K562 (cell line): ENCODE results near the gene CCDC102B. TPM values are rescaled to one million over a fixed set of nuclear protein-coding genes. Genes with fewer than 3 reads are reported as not detected.
"Not testable (repeated sequence)": the region's sequence is repeated elsewhere in the genome, so short reads cannot be mapped to it uniquely, and the experiment has no call there.

Source experiments
- ATAC-seq: fragments of 200-7000 bp; cut with Tn5 transposase; 3 replicates; pipeline ENCODE4 v1.9.1; 2020; ENCODE audit warnings: moderate library complexity
- BruUV-seq: library from RNA; stranded (reverse); fragments of 400-500 nt; replicated peaks from 2 replicates; lab custom pipeline; 2021; lab: Mats Ljungman, UMichigan
- CTCF ChIA-PET: fragments of 300-600 bp; formaldehyde crosslinking; extraction: SDS; loops from one replicate; lab custom pipeline; 2021; ENCODE audit warnings: low intra/inter-chr PET ratio; lab: Yijun Ruan, JAX
- POLR2A ChIA-PET: fragments of 300-600, 350-650 bp; sonication (Branson Sonifier 250); formaldehyde crosslinking; extraction: SDS; loops from one replicate; lab custom pipeline; 2021; ENCODE audit warnings: antibody characterized with exemption, inconsistent platforms; lab: Yijun Ruan, JAX
- DNase-seq, 4 experiments: peaks; one replicate each; pipeline versions ENCODE4 v3.0.0 to v3.0.0-alpha.2; 2011 to 2018; ENCODE audit warnings: low spot score in 3 of 4, mixed read lengths in 3 of 4; ENCODE audit errors: extremely low read depth in 1 of 4
- FAIRE-seq: peaks from 2 replicates; lab custom pipeline; 2011; peaks lifted over from hg19 to GRCh38; lab: Jason Lieb, UNC
- H2AFZ ChIP-seq: 2 replicates; pipeline ENCODE4 v1.6.0; 2011; ENCODE audit warnings: low read depth, low read length, control low read depth, inconsistent platforms
- H3K27ac ChIP-seq: fragments of 200-600 bp; 3 replicates; pipeline ENCODE4 v1.8.0; 2011; ENCODE audit warnings: low read depth, mild to moderate bottlenecking, control low read depth, inconsistent platforms, low read length, moderate library complexity, mixed read lengths; ENCODE audit errors: extremely low read depth
- H3K27me3 ChIP-seq, 2 experiments: fragments of 300-600 bp in 1 of 2; 2 replicates in 1 of 2; 3 replicates in 1 of 2; pipeline versions ENCODE4 v1.6.0 to v1.8.0; 2011; ENCODE audit warnings: inconsistent platforms in 2 of 2, low read length in 2 of 2, mild to moderate bottlenecking in 1 of 2, mixed read lengths in 1 of 2, moderate library complexity in 1 of 2; ENCODE audit not compliant: control insufficient read depth in 2 of 2, insufficient read depth in 2 of 2
- H3K36me3 ChIP-seq: fragments of 300-600 bp; 3 replicates; pipeline ENCODE4 v1.8.0; 2011; ENCODE audit warnings: mild to moderate bottlenecking, low read length, inconsistent platforms; ENCODE audit not compliant: control insufficient read depth, insufficient read depth
- H3K4me1 ChIP-seq, 2 experiments: fragments of 200-600 bp in 1 of 2; replicated peaks in 1 of 2; 2 replicates in 1 of 2; 3 replicates in 1 of 2; pipeline versions ENCODE4 v1.5.1 to v1.8.0; 2011; ENCODE audit warnings: inconsistent platforms in 2 of 2, low read length in 2 of 2, mild to moderate bottlenecking in 1 of 2, mixed read lengths in 1 of 2, moderate library complexity in 1 of 2; ENCODE audit not compliant: control insufficient read depth in 2 of 2, insufficient read depth in 2 of 2
- H3K4me2 ChIP-seq: 2 replicates; pipeline ENCODE4 v1.6.1; 2011; ENCODE audit warnings: low read length, control low read depth, inconsistent platforms, mixed read lengths; ENCODE audit not compliant: insufficient read depth
- H3K4me3 ChIP-seq: fragments of 200-600 bp; sonication (generic), shearing (Covaris generic); 2 replicates; pipeline ENCODE4 v1.5.1; 2016; ENCODE audit warnings: control low read depth, inconsistent platforms
- H3K79me2 ChIP-seq: fragments of 200-600 bp; 3 replicates; pipeline ENCODE4 v1.8.0; 2011; ENCODE audit warnings: low read length, inconsistent platforms; ENCODE audit not compliant: control insufficient read depth, insufficient read depth
- H3K9ac ChIP-seq, 2 experiments: 2 replicates each; pipeline versions ENCODE4 v1.6.0 to v1.6.1; 2011; ENCODE audit warnings: low read depth in 2 of 2, low read length in 2 of 2, control low read depth in 1 of 2, inconsistent platforms in 1 of 2, mild to moderate bottlenecking in 1 of 2, mixed read lengths in 1 of 2; ENCODE audit not compliant: insufficient read depth in 1 of 2
- H3K9me1 ChIP-seq: one replicate; pipeline ENCODE4 v1.6.0; 2011; ENCODE audit warnings: inconsistent platforms, mild to moderate bottlenecking, low read length, moderate library complexity; ENCODE audit not compliant: control insufficient read depth, insufficient read depth
- H3K9me3 ChIP-seq: replicated peaks from 2 replicates; pipeline ENCODE4 v1.5.1; 2011; ENCODE audit warnings: low read depth, low read length, inconsistent platforms; ENCODE audit not compliant: control insufficient read depth, insufficient read depth
- H4K20me1 ChIP-seq: replicated peaks from 2 replicates; pipeline ENCODE4 v1.6.1; 2011; ENCODE audit warnings: low read length, inconsistent platforms, mixed read lengths; ENCODE audit not compliant: control insufficient read depth, insufficient read depth
- ARNT ChIP-seq, 2 experiments: fragments of 450-650 bp; IDR thresholded peaks; 2 replicates each; pipeline ENCODE4 v1.6.1; 2016; ENCODE audit warnings: mild to moderate bottlenecking in 1 of 2
- FOXA1 ChIP-seq: fragments of 450-650 bp; IDR thresholded peaks from 2 replicates; pipeline ENCODE4 v1.6.1; 2016; ENCODE audit warnings: mild to moderate bottlenecking, borderline replicate concordance
- PHB ChIP-seq: fragments of 250-450 bp; sonication (Bioruptor Pico); IDR thresholded peaks from 2 replicates; pipeline ENCODE4 v1.5.0; 2021
- SIN3B ChIP-seq: fragments of 450-650 bp; IDR thresholded peaks from 2 replicates; pipeline ENCODE4 v1.6.1; 2017; ENCODE audit warnings: low read depth, mild to moderate bottlenecking, moderate library complexity
- XRCC4 ChIP-seq: IDR thresholded peaks from one replicate; pipeline ENCODE4 v1.6.1; 2011; ENCODE audit not compliant: insufficient read depth, insufficient read length; ENCODE audit errors: extremely low read depth
- WGBS: fragments of 100-300 bp; shearing (Covaris generic); methylation state at CpG from one replicate; pipeline ENCODE4 v1.1.6; 2016; ENCODE audit warnings: low coverage, mixed read lengths; ENCODE audit not compliant: insufficient coverage; ENCODE audit errors: missing lambda C conversion rate; 5-methylcytosine and 5-hydroxymethylcytosine counted together
- in situ Hi-C: fragments of 300-500 bp; cut with MboI; formaldehyde crosslinking; loops from 4 replicates; pipeline ENCODE4 v1.15.0; 2018; ENCODE audit warnings: inconsistent platforms, mixed read lengths
- intact Hi-C: fragments of 100-400 bp; cut with micrococcal nuclease; formaldehyde crosslinking; loops from 2 replicates; pipeline ENCODE4 v1.14.2; 2022
- polyA plus RNA-seq, 8 experiments: library from polyadenylated mRNA; depleted of rRNA in 4 of 8; stranded (reverse) in 5 of 8; unstranded in 3 of 8; fragments of >200 nt; fragmentation: Nextera tagmentation in 2 of 8; fragmentation: Illumina TruSeq in 1 of 8; extraction: Ambion mirVana in 2 of 8; extraction: Trizol in 1 of 8; gene quantifications; 2 replicates each; pipeline versions ENCODE4 v1.2.1 to v1.2.3, GENCODE V29; 2011 to 2014; ENCODE audit warnings: inconsistent platforms in 1 of 8, missing spikeins in 1 of 8
- total RNA-seq, 7 experiments: library from RNA; depleted of rRNA in 6 of 7; stranded (reverse); fragments of >200 nt in 6 of 7; fragmentation: Illumina TruSeq in 2 of 7; extraction: Trizol in 2 of 7; gene quantifications; 2 replicates each; pipeline versions ENCODE4 v1.2.1 to v1.2.3, GENCODE V29; 2011 to 2021; ENCODE audit warnings: low replicate concordance in 1 of 7
- TF ChIP-seq, protein P1 (sequence below): fragments of 450-650 bp; IDR thresholded peaks from 2 replicates; pipeline ENCODE4 v1.6.1; 2014; ENCODE audit warnings: low read depth, mild to moderate bottlenecking, moderate library complexity, borderline replicate concordance

CCDC102B gene
- total and polyA plus RNA-seq, 9 of the 15 experiments (the other 6 are each of a cell fraction or from before 2014, with no cell fraction given): 0.18 to 1.5 (median 0.73) TPM

- Histone ChIP-seq H3K4me1 (no peaks in the 10 kb centered on the region), H3K36me3 (no peaks in the 10 kb centered on the region), H3K4me3 (no peak overlapping the region), H3K9me1 (no peaks in the 10 kb centered on the region), H3K79me2 (no peaks in the 10 kb centered on the region), H4K20me1 (no peaks in the 10 kb centered on the region), H3K9ac (no peak overlapping the region), H3K27me3 (no peaks in the 10 kb centered on the region), H3K4me2 (no peak overlapping the region), H3K9me3 (no peaks in the 10 kb centered on the region), H3K27ac (no peak overlapping the region), H2AFZ (no peak overlapping the region)
- 0% methylated on average over 1 of the region's 1 CpG for WGBS
- intact Hi-C loops: no loop called here
- POLR2A ChIA-PET: no interaction called here
- BruUV-seq: no TSS peak
- no peak for ATAC-seq
- in situ Hi-C loops: no loop called here
- CTCF ChIA-PET: no interaction called here
- TF ChIP-seq XRCC4: no peak
- no peak for TF ChIP-seq SIN3B
- TF ChIP-seq FOXA1: no peak
- no peak for TF ChIP-seq ARNT (IDR thresholded peaks at IDR 0.05)
- no peak for TF ChIP-seq PHB
- TF ChIP-seq, protein P1, sequence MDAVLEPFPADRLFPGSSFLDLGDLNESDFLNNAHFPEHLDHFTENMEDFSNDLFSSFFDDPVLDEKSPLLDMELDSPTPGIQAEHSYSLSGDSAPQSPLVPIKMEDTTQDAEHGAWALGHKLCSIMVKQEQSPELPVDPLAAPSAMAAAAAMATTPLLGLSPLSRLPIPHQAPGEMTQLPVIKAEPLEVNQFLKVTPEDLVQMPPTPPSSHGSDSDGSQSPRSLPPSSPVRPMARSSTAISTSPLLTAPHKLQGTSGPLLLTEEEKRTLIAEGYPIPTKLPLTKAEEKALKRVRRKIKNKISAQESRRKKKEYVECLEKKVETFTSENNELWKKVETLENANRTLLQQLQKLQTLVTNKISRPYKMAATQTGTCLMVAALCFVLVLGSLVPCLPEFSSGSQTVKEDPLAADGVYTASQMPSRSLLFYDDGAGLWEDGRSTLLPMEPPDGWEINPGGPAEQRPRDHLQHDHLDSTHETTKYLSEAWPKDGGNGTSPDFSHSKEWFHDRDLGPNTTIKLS: no peak
- FAIRE-seq: no peak
- no peak for DNase-seq
Measured at GRCh38 chr18:68874361-68874760, 76.5 kb downstream of the CCDC102B start.

GRCh38 chr18:68879947-68880346, 82.1 kb downstream of the CCDC102B start:
- H3K27me3 ChIP-seq, H3K79me2 ChIP-seq, H2AFZ ChIP-seq, H4K20me1 ChIP-seq, in situ Hi-C loops, H3K9me1 ChIP-seq, intact Hi-C loops, ATAC-seq, BruUV-seq, H3K36me3 ChIP-seq, FAIRE-seq, H3K27ac ChIP-seq, CTCF ChIA-PET, H3K9me3 ChIP-seq, H3K9ac ChIP-seq, H3K4me3 ChIP-seq, DNase-seq, H3K4me2 ChIP-seq, POLR2A ChIA-PET, H3K4me1 ChIP-seq: not testable (repeated sequence)
- 4% methylated on average over 5 of the region's 21 CpGs for WGBS
